Amniotic epithelial cell (primary cell): ENCODE measurements around the gene ISL1.

Source experiments
- DNase-seq: peaks from one replicate; pipeline ENCODE4 v3.0.0-alpha.2; 2010; ENCODE audit warnings: low read depth

ISL1 gene

DNA sequence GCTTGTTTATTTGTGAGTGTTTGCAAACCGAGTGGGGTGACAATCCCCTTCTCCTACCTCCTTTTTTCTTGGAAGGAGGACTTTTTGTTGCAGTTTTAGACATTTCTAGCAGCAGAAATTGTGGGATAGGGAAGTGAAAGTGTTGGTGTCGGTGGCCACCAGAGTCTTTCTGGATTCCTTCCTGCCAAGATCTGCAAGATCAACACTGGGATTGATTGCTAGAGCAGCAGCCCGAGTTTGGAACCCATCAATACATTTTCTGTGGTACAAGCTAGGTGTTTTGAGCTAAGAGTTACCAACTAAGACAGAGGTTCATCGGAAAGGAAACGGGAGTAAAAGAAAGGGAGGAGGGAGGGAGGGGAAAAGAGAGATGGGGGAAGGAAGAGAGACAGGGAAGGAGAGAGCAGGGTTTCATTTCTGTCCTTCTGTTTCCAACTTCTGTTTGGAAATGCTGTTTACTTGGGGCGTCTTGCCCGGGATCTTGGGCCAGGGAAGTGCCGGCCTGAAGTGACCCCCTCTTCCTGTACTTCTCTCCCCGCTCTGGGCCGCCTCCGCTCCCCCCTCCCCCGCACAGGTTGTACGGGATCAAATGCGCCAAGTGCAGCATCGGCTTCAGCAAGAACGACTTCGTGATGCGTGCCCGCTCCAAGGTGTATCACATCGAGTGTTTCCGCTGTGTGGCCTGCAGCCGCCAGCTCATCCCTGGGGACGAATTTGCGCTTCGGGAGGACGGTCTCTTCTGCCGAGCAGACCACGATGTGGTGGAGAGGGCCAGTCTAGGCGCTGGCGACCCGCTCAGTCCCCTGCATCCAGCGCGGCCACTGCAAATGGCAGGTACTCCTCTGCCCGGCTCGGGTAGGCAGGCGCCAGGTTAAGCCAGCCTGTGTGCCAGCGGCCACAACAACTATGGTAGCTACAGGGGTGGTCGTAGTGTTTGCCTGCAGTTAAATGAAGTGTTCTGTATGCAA is 4.0 kb downstream of the ISL1 start:
- DNase-seq = peak; percentile 10

GRCh38 chr5:51387884-51388275 is 4.6 kb downstream of the ISL1 start:
- no peak for DNase-seq

- DNase-seq = no peak
Measured at GRCh38 chr5:51388488-51389287, 5.4 kb downstream of the ISL1 start.

GRCh38 chr5:51389288-51389576 is 6.0 kb downstream of the ISL1 start:
- no peak for DNase-seq

- DNase-seq = peak; percentile 7
Measured at GRCh38 chr5:51389577-51390463, 6.6 kb downstream of the ISL1 start.

- DNase-seq = no peak
Measured at GRCh38 chr5:51391175-51391574, 7.9 kb downstream of the ISL1 start.

GRCh38 chr5:51392689-51393199 is 9.5 kb downstream of the ISL1 start:
- DNase-seq = no peak

DNA sequence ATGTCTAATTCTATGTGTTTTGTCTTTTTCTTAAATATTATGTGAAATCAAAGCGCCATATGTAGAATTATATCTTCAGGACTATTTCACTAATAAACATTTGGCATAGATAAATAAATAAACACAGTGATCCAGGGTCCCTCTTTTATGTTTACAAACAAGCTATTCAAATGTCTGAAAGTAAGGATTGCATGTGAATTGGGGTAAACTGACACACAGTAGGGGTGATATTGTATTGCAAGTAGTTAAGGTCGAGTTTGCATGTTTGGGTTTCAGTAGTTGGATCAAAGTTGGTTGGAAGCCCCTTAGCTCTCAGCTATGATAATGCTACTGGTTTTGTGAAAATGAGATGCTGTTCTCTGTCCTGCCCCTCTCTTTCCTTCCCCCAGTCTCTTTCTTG is 11.4 kb downstream of the ISL1 start:
- no peak for DNase-seq

- DNase-seq = no peak
Measured at GRCh38 chr5:51395245-51395644, 12.0 kb downstream of the ISL1 start.

DNA sequence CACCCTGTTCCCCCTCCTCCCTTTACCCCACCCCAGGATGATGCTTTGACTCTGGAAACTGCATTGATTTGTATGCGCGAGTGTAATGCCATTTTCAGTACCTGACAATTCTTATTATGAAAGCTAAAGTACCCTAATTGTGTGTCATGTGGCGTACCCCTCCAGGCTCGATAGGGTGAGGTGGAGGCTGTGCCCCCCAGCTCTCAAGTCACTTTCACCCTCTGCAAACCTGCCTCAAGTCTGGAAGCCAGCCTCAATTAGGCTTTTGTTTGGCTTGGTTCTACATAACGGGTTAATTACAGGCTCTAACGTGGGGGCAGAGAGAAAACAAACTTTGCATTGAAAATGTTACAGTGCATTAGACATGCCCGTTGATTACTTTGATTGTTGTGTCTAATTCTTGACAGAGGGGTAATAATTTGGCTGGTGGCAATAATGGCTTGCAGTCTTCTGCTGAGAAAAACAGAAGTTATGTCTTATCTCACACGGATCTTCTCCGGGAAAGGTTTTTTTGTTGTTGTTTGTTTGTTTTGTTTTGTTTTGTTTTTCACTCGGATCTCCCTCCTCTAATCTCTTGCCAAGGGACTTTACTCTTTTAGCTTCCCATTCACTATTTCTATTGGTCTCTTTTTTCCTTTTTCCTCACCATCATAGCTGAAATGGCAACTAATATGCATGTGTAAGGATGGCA is 12.6 kb downstream of the ISL1 start:
- DNase-seq = no peak

DNA sequence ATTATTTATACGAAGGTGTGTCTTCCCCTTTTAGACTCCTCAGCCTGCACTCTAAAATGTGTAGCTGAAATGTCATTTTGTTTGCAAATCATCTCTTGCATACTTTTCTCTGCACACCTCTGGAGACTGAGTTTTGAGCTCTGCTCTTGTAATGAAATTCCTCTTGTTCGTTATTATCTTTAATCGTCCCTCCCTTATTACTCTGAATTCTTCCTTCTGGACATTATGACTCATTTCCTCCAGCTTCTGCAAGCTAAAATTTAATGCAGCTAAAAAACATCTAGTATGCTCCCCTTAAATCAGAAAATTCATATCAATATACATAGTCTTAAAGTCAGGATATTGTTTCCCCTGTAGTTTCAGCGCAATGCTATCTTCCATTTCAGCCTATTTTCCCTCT is 13.5 kb downstream of the ISL1 start:
- peak; percentile 20 for DNase-seq

- no peak for DNase-seq
Measured at GRCh38 chr5:51397996-51398395, 14.7 kb downstream of the ISL1 start.

GRCh38 chr5:51398875-51399642 is 15.8 kb downstream of the ISL1 start:
- no peak for DNase-seq

GRCh38 chr5:51399643-51400006 is 16.4 kb downstream of the ISL1 start:
- DNase-seq = no peak

DNA sequence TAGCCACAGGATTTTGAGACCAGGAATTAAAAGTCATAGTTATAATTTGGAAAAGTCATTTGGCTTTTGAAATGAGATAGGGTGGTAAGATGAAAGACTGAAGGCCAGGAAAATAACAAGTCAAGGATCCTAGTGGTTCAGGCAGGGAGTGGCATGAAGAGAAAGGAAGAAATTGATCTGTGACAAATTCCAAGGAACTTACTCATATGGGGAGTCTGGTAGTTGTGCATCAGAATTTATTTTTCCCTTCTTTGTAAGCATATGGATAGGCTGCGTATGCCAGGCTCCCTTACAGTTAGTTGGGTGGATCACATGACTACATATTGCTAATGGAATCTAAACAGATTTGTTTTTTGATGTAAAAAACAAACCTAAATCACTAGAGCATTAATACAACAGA is 21.0 kb downstream of the ISL1 start:
- no peak for DNase-seq

- DNase-seq = no peak
Measured at GRCh38 chr5:51411921-51412325, 28.7 kb downstream of the ISL1 start.

GRCh38 chr5:51414516-51414915 is 31.3 kb downstream of the ISL1 start:
- DNase-seq = peak; percentile 30

DNA sequence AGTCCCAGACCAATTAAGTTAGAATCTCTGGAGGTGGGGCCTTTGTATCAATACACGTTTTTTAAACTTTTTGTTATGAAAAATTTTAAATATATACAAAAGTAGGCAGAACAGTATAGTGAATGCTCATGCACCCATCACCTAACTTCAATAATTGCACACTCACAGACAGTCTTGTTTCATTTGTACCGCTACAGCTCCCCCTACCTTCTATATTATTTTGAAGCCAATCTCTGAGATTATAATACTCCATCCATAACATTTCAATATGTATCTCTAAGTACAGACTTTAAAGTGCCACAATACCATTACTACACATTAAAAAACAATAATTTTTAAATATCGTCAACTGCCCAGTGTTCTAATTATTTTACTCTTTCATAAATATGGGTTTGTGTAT is 32.9 kb downstream of the ISL1 start:
- peak; percentile 7 for DNase-seq

- DNase-seq = no peak
Measured at GRCh38 chr5:51433052-51433710, 49.9 kb downstream of the ISL1 start.

DNA sequence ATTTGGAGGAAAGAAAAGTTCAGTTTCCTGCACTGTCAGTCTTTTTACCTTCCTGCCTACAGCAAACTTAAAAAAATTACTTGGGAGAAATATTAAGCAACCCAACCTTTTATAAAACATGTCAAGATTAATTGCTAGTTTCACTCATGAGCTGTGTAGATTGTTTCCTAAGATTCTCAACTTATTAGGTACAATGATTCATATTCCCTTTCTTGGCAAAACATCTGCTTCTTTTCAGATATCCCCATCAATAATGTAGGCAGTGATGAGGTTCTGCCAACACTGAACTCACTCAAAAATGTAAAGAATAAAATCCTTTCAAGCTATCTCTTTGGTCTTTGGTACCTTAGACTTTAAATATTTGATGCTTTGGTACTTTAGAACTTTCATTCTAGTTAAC is 56.0 kb downstream of the ISL1 start:
- DNase-seq = no peak
